Activated CD4-positive, alpha-beta T cell treated with anti-CD3 and anti-CD28 coated beads, Interleukin-2, amount 50 U/mL, for 1 hour (primary cell): ENCODE data around the gene ERRFI1.
A peak's percentile ranks its signal among the peaks of the same experiment; 100 is the strongest.

Source experiments
- DNase-seq: peaks from one replicate; pipeline ENCODE4 v3.0.0-alpha.2; 2020

ERRFI1 gene

GRCh38 chr1:8003438-8004112, 22.5 kb downstream of the ERRFI1 start:
- no peak for DNase-seq

DNA sequence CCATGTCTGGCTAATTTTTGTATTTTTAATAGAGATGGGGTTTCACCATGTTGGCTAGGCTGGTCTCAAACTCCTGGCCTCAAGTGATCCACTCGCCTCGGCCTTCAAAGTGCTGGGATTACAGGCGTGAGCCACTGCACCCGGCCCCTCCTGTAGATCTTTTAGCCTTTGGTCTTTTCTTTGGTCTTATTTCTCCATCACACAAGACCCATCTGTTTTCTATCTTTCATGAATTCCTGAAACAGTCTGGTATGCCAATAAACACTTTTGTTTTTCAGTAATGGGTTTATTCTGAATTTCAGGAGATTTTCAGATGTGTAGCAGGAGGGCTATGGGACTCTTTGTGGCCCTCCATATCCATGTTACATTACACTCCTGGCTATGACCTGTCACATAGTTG, 23.2 kb downstream of the ERRFI1 start:
- no peak for DNase-seq

DNA sequence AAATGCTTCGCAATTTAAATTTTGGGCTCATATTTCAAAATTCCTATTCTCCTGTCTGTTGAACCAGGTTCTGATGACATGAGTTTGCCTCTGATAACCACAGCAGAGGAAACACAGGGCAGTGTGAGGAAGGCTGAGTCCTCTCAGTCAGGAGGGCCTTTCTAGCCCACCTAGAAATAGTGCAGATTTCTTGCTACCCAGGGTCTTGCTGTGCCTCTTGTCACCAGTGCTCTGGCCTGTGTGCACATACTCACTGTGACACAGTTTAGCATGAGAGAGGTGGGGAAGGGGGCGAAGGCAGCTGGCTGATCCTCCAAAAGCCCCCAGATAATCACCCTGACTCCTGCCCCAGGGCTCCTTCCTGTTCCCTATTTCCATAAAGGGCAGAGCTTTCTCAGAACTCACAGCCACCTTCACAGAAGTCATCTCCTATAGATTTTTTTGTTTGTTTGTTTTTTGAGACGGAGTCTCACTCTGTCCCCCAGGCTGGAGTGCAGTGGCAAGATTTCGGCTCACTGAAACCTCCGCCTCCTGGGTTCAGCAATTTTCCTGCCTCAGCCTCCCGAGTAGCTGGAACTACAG, 23.7 kb downstream of the ERRFI1 start:
- DNase-seq = no peak

DNA sequence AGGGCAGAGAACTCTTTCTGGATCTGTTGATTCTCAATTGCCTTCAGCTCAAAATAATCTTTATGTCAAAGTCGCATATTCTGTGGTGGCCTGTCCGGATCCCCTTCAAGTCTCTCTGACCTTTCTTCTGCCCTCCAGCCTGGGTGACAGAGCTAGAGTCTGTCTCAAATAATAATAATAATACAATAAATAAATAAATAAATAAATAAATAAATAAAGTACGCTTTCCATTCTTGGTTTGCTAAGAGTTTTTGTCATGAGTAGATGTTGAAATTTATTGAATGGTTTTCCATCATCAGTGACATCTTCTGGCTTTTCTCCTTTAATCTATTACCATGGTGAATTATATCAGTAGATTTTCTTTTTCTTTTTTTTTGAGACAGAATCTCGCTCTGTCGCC, 30.7 kb downstream of the ERRFI1 start:
- DNase-seq = no peak

DNA sequence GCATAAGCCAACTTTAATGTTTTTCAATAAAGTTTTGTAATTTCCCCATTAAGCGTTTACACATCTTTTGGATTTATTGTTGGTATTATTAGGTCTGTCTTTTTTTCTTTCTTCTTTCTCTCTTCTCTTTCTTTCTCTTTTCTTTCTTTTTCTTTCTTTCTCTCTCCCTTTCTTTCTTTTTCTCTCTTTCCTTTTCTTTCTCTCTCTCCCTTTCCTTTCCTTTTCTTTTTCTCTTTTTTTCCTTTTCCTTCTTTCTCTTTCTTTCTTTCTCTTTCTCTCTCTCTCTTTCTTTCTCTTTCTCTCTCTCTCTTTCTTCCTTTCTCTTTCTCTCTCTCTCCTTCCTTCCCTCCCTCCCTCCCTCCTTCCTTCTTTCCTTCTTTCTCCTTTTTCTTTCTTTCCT, 31.3 kb downstream of the ERRFI1 start:
- no peak for DNase-seq

GRCh38 chr1:7993593-7994479, 32.3 kb downstream of the ERRFI1 start:
- no peak for DNase-seq

GRCh38 chr1:7992885-7993284, 33.2 kb downstream of the ERRFI1 start:
- no peak for DNase-seq

- no peak for DNase-seq
These were observed 34.3 kb downstream of the ERRFI1 start for GRCh38 chr1:7991504-7992440.

DNA sequence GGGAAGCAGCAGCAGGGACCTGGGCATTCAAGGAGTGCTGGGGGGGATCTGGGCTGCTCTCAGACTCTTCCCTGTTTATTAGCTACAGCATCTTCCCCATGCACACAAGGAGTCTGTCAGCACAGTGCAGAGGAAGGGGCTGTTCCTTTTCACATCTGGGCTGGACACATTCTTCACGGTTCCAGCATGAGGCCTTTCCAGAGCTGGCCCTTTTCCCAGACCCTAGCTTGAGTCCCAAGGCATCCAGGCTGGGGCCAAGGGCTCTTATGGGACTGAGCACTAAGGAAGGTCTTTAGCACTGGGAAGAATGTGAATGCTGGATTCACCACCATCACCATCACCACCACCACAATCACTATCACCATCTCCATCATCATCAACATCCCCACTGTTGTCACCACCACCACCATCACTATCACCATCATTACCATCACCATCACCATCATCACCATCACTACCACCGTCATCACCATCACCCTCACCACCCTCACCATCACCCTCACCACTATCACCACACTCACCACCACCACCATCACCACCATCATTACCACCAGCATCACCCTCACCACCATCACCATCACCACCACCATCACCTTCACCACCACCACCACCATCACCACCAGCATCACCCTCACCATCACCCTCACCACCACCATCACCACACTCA, 36.2 kb downstream of the ERRFI1 start:
- no peak for DNase-seq

DNA sequence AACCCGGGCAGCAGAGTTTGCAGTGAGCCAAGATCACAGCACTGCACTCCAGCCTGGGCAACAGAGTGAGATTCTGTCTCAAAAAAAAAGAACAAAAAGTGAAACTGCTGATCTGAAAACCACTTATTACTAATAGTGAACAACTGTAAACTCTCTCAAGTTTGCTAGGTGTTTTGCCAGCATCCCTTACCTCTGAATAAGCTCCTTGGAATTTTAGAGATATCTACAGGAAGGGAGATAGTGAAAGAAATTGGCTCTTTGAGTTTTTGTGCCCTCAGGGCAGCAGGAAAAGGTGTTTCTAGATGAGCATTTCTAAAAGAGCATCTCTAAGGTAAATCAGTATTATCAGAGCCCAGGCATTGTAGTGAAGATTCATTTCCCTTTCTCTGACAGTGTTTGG, 37.5 kb downstream of the ERRFI1 start:
- DNase-seq = no peak

- no peak for DNase-seq
These were observed 38.6 kb downstream of the ERRFI1 start for GRCh38 chr1:7987528-7987927.

DNA sequence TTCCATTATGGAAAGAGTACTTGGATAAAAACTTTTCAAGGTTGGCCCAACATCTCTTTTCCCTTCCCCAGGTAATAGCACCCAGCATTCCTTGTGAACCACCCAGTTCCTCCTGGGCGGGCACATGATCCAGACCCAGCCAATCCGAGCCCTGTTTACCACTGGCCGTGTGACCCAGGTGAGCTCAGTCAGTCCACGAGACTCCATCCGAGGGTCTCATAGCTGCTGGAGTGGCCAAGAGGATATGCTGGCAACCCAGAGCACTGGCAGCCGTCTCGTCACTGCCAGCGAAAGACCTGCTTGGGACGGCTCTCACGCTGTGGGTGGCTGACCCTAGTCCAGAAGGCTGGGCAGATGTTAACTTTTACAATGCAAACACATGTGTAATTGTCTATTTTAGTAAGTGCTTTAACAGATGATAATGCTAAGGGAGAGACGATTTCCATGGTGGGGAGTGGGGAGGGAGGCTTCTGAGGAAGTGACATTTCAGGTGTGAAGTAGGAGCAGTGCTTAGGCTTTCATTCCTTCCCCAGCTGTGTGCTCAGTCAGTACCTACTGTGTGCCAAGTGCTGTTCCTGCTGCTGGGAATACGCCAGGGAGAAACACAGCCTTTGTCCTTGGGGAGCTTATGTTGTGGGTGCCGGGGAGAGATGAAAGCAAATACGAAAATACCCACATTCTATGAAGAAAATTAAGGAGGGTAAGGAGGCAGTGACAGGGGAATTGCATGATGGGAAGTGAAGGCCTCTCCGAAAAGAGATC, 40.1 kb downstream of the ERRFI1 start:
- no peak for DNase-seq

DNA sequence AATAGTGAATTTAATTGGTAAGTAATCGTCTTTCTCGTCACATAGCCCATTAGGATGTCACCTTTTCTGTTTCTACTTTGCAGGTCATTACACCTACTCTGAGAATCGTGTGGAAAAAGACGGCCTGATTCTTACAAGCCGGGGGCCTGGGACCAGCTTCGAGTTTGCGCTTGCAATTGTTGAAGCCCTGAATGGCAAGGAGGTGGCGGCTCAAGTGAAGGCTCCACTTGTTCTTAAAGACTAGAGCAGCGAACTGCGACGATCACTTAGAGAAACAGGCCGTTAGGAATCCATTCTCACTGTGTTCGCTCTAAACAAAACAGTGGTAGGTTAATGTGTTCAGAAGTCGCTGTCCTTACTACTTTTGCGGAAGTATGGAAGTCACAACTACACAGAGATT, 41.3 kb downstream of the ERRFI1 start:
- DNase-seq = no peak

GRCh38 chr1:7983086-7983778, 42.9 kb downstream of the ERRFI1 start:
- no peak for DNase-seq

GRCh38 chr1:7980984-7981383, 45.1 kb downstream of the ERRFI1 start:
- DNase-seq = no peak

DNA sequence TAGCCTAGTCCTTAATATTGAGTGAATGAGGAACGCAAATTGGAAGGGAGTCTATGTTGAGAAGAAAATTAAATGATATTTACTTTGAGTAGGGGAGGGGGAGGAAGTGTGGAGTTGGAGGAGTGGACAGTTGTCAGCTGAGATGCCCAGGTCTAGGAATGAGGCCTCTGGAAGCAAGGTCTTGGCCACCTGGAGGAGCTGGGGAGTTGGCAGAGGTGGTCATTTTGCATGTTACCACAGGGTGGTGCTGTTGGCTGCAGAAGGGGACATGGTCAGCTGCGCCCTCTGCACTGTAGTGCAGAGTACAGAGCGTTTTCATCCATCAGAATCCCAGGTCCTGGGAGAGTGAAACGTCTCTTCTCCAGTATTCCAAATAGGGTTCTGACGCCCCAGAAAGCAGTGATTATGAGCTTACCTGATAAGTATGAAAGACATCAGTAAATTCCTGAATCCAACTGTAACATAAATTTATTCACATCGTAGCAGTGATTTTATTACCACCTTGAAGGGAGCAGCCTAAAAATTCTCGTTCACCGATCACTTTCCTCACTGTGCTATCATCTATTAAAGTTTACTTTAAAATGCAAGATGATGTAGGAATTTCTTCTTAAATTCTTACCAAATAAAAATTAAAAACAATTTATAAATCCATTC, 50.8 kb downstream of the ERRFI1 start:
- DNase-seq = peak; percentile 21

- no peak for DNase-seq
These were observed 53.0 kb downstream of the ERRFI1 start for GRCh38 chr1:7973086-7973485.

DNA sequence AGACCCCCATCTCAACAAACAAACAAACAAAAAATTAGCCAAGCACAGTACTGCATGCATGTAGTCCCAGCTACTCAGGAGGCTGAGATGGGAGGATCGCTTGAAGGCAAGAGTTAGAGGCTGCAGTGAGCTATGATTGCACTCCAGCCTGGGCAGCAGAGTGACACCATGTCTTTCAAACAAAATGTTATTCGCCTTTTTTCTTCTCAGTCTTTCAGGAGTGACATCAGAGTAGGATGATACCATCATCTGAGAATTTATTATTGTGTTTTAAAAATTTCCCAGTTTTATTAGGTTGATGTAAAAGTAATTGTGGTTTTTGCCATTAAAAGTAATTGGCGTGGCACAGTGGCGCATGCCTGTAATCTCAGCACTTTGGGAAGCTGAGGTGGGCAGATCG, 53.8 kb downstream of the ERRFI1 start:
- DNase-seq = no peak

- DNase-seq = no peak
These were observed 55.1 kb downstream of the ERRFI1 start for GRCh38 chr1:7971024-7971423.

DNA sequence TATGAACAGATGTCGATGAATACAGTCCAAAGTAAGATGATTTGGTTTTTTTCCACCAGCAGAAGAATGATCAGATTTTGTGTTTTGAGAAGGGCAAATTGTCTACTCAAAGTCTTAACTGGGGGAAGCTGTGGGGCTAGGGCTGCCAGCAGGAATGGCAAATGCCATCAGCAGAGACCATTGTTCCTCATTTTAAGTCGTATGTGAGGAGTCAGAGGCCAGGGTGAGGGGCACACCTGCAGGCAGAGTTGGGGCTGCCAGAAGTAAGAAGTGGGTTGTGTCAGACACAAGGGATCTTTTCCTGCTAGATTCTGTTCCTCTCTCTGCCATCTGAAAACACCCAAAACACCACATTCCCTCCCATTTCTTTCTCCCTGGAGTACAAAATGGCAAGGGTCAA, 55.9 kb downstream of the ERRFI1 start:
- DNase-seq = no peak
